NCI-H2196 treated with DMSO at 0.1 percent for 48 hours (cell line): Measurements from ENCODE around the gene CAB39.

Experiments used
- DNase-seq: peaks from one replicate; lab custom pipeline; 2025; ENCODE audit not compliant: unreplicated experiment; lab: John Stamatoyannopoulos, UW

Gene CAB39

DNA sequence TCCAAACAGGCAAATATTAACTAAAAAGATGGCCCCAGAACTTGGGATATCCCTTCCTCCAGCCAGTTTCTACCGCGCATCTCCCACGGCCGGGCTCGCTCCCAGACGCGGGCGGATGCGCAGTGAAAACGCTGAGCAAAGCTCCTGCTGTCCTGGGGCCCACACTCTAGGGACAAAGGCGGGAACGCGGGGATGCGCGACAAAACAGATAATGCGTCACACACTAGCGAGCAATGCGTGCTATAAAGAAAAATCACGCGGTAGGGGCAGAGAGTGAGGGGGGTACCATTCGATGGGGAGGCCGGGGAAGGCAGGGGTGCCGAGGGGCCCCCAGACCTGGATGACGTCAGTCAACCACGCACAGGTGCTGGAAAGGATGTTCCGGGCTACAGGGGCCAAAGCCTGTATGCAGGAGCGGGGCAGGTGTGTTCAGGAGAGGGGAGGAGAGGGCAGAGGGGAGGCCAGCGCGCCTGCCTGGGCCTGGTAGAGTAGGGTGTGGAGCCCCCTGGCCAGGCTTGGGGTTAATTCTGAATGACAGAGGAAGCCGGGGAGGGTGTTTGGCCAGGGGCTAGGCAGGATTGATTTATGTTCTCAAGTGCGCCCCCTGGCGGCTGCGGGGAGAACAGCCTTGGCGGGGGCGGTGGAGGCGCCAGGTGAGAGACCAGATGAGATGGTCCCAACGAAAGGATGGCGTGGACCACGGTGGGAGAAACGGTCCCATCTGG is 137.2 kb downstream of the CAB39 start:
- DNase-seq, result no peak

DNA sequence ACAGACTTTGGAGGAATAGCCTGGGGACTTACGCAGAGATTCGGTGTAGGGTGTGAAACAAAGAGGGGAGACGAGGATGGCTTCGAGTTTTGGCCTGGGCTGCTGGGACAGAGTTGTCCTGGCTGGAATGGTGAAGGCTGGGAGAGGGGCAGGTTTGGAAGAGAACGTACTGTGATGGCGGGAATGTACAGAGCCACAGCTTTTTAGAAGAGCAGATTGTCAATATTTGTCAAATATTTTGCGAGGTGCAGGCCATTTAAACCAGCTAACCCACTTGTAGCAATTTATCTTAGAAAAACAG is 137.7 kb downstream of the CAB39 start:
- no peak for DNase-seq

DNA sequence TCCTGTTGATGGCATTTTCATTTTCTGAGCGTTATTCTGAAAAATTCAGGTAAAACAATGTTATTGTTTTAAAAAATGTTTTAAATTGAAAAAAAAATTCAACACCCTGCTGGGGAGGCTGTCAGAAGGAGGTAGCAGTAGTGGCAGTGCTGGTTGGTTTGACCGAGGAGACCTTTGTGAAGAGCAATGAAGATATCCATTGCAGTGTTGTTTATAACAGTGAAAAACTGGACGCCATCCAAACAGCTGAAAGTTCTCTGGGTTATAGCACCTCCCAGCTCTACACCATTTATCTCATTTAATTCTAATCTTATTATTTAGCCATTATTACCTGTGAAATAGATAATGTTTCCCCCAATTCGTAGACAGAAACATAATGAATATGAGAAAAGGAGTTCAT is 139.5 kb downstream of the CAB39 start:
- DNase-seq, result no peak

DNA sequence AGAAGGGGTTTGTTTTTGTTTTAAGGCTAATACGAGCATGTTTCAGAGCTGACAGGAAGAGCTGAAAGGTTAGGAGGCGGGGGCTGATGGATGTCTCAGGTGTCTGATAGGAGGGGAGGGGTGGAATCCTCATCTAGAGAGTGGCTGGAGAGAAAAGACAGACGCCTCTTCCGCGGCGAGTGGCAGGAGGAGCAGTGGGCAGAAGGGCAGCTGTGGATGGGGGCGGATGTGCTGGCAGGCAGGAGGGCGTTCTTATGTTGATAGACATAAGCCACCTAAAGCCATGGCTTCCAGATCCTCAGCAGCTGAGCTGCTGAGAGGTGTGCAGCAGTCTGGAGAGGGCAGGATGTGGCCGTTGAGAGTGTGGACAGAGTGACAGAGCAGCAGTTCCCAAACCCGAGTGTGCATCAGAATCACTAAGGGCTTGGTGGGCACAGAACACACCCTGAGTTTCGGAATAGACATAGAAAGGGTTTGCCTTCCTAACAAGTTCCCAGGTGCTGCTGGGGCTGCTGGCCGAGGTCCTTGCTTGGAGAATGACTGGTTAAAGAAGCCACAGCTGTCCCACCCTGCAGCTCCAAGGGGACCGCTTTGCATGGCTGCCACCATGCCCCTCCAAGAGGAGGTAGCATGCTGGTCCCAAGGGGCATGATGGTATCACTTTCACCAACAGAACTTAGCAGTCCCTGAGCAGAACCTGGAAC is 149.1 kb downstream of the CAB39 start:
- peak; percentile 44 for DNase-seq

DNA sequence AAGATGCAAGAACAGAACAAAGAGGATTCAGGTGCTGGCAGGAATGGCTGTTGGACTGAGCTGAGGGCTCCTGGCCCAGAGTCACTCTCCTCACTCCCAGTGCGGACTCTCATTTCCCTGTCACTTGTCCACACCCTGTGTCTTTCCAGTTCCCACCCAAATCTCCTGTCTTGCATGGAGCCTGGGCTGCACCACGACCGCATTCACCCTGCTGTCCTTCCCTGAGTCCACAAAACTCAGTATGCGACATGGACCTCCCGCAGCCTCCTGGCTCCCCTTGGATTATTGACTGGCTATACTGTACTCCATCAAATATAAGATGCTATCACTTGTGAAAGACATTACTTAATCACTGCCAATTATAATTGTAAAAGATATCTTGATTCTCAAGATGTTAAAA is 149.7 kb downstream of the CAB39 start:
- no peak for DNase-seq

DNA sequence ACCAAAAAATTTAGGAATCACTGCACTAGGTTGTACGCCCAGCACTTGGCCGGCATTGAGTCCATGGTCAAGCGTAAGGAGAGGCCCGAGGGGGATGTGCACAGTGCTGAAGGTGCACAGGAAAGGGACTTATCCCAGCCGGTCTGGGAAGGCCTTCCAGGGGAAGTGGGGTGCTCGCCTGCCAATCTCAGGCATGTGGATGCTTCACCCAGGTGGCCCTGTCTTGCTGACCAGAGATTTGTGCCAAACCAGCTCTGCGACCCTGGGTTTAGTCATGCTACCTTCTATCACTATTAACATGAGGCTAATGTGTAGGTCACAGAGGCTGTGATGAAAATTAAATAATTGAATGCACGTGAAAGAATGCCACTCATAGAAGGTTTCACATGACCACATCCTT is 150.4 kb downstream of the CAB39 start:
- no peak for DNase-seq

DNA sequence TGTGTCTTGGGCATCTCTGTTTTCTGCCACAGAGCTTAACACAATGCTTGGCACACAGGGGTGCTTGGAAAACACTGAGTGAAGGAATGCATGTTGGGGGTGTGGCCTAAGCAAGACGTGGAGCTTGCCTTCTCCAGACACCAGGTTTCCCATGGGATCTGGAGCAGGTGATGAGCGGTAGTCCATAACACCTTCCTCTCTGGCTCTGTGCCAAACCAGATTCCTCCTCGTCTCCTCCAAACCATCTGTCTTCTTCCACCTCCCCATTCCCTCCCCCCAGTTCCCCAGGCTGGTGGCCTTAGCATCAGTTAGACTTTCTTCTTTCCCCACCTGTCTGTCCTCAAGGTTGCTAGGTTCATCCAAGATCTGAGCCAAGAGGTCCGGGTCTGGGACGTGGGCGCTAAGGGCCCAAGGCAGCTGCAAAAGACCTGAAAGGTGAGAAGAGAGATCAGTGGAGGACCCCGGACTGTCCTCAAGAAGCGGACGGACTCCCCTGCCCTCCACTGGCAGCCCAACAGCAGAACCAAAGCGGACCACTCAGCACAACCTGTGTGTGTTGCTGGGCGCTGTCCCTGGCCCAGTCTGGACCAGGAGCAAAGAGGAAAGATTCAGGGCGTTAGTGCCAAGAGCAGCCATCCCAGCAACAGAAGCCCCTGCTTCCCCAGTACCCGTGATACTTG is 150.9 kb downstream of the CAB39 start:
- DNase-seq, result no peak

DNA sequence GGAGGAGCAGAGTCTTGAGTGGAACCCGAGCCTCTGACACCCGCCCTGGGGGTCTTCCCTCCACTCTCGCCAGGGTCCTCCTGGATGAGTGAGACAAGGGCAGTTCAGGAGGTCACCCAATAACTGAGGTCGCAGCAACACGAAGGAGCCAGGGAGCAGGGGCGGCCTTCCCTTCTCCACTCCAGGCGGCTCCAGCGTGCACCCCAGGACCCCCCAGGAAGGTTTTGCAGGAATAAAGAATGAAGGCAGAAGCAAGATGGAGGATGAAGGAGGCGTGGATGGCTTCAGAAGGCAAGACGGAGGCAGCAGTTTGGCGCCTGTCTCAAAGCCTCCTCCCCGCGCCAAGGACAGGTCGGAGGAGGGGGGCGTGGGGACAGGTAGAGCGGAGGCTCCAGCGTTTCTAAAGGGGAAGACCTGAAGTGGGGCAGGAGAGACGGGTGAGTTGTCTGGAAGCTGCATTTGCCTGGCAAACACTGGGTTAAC is 151.5 kb downstream of the CAB39 start:
- no peak for DNase-seq

DNA sequence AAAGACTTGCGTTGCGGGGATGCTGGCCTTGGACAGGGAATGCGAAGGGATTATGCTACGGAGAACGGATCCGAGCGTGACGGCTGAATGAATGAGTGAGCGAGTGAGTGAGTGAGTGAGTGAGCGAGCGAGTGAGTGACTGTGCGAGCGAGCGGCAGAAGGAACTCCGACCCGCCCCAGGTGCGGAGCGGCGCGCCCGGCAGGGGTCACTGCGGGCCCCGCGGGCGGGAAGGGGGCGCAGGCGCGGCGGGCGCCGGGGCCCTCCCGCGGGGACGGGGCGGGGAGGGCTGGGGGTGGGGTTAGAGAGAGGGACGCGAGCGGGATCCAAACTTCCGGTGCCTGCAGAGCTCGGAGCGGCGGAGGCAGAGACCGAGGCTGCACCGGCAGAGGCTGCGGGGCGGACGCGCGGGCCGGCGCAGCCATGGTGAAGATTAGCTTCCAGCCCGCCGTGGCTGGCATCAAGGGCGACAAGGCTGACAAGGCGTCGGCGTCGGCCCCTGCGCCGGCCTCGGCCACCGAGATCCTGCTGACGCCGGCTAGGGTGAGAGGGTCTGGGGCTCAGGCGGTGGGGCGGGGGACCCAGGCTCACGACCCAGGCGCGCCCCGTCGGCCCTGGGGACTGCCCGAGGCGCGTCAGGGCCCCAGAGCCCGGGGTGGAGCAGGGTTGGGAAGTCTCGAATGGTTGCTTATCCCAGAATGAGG is 152.1 kb downstream of the CAB39 start, which contains the start of gene ITM2C:
ITM2C (plus strand) TSS at position 338 of the 702 bp plus-strand sequence; CDS start at position 422, 84 bp downstream.
- DNase-seq, result peak; percentile 61

DNA sequence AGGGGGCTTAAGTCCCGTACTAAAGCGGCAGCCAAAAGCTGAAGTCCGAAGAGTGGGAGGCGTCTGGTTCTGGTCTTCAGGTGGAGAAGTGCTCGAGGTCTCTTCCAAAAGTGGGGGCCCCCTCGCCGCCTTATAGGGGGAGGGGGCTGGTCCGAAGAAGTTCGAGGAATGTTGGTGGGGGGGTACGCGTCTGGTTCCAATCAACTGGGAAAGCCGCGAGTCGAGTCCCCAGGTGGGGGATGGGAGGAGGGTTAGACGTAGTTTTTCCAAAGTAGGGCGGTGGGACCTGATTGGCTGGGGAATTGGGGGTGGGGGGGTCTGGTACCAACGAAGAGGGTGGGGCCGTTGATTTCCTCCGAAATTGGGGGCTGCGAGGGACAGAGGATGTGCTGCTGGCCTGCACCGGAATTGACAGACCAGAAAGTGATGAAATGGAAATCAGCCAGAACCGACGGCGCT is 152.7 kb downstream of the CAB39 start:
- no peak for DNase-seq

DNA sequence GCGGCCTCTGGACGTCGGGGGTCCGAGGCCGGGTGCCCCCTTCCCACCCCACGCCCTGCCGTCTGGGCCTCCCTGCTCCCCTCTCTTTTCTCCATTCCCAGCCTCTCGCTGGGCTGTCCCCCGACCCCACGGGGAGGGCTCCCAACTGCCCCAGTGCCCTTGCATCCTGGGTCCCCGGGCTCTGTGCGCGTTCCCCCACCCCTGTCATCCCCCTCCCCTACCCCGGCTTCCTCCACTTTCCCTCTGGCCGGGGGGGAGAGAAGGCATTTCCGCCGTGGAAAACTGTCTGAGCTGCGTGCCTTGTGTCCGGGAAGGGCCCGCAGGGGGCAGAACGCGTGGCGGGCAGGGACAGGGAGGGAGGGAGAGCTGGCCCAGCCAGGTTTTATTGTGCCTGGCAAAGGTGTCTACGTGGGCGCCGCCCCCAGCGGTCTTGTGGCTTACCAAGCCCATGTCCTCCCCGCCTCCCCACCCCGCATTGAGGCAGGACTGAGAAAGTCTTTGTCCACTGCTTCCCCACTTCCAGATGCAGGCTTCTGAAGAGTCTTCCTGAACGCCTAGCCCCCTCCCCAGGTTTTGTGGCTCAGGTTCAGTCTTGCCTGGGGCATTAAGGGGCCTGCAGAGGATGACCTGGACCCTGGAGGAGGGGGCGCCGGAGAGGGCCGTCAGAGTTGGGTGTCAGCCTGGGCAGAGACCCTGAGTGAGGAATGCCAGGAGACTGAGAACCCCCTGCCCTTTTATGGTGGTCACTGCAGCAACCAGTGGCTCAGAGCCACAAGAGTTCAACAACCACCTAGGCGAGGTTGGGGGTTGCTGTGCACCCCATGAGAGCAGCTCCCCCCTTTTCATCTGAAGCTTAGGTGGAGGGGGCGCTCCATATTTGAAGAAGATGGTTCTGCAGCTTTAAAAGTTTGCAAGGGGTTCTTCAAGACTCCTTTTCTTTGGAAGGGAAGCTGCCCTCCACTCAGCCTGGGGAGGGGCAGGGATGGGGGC is 153.4 kb downstream of the CAB39 start:
- DNase-seq, result no peak

DNA sequence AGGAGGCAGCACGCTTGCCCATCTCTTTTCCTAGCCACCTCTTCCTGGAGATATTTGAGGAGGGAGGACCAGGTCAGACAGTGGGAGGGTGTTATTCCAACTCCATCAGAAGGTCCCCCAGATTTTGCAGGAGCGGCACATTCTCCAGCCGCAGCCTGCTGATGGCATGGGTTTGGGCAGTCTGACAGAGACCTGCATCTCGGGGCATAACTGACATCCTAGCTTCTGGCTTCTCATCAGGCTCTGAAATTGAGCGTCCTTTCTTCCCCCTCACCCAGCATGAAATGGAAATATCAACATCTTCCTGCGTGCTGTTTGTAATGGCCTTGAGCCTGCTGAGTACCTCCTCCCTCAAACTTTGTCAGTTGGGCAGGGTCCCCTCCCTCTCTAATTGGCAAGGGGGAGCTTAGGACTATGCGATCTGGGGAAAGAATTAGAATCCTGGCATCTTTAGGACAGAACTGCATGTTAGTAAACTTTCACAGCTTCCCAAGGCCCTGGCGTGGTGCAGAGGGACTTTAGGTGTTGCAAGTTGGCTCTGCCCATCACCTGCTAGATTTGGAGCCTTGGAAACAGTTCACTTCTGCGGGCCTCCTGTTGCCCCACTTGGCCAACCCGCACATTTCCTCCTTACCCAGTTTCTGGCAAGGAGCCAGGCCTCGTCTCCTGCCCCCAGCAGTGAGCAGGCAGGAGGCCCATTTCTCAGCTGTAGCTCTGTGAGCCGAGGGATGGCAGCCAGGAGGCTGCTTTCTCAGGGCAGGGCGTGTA is 154.3 kb downstream of the CAB39 start:
- DNase-seq, result peak; percentile 16

DNA sequence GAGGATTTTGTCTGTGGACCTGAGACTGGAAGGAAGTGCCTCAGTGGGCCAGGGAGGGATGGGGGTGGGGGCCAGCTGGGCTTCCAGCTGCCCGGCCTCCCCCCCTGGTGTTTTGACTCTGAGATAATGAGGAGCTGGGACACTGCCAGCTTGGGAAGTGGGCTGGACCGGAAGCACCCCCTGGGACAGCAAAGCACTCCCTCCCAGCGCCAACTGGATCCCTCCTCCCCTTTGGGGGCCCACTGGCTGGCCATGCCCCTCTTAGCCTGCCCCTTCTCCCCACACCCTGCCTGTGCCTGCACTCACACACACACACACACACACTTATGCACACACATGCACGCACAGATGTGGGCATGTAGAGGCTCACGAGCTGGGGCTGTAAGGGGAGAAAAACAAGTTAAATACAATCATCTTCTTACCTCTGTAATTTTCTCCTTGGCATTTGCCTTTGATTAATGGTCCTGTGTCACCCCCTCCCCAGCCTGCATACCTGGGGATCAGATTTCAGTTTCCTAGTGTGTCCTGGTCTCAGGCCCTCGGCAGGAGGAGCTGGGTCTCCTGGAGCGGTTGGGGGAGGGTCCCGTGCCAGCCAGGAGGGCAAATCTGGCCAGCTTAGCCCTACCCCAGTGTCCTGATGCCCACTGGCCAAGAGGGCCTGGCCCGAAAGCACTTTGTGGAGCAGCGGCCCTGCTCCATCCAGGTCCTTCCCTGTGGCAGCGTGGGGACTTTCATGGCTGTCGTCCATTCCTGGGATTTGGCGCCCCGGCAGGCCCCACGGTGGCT is 155.7 kb downstream of the CAB39 start:
- DNase-seq, result no peak

DNA sequence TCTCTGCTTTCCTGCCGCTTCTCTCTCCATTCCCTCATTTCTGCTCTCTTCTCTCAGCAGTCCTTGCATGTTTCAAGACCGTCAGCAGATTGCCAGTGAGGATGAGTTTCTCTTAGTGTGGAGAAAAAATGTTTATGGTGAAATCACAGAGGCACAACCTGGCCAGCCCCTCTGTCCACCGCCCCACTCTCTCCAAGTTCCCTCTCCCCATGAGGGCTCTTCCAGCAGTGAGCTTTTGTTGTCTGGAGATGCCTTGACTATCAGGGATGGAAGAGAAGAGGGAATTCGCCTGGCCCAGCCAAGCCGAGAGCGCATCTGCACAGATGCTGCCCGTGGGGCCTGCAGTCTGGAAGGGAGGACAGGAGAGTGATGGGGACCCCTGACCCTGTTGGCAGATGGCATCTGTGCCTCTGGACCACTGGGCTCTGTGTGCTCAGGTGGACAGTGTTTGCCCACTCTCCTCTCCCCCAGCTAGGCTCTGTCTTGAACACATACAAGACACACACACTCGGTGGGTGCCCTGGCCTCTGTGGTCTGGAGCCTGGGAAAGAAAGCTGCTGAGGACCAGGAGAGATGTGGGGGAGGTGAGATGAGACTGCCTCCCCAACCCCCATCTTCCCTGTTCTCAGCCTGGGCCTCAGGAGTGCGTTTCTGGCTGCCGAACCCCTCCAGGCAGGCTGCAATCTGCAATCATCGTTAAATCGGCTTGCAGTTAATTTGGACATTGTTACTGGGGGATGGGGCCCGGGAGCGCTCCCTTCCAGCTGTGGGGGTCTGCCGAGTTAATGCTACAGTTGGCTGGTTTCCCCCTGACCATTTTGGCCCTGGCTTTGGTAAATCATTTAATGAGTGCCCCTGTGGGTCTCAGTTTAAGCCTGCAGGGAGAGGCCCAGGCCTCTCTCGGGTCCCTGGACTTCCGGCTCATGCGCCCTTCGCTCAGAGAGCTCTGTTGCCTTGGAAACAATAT is 156.6 kb downstream of the CAB39 start:
- DNase-seq, result no peak

DNA sequence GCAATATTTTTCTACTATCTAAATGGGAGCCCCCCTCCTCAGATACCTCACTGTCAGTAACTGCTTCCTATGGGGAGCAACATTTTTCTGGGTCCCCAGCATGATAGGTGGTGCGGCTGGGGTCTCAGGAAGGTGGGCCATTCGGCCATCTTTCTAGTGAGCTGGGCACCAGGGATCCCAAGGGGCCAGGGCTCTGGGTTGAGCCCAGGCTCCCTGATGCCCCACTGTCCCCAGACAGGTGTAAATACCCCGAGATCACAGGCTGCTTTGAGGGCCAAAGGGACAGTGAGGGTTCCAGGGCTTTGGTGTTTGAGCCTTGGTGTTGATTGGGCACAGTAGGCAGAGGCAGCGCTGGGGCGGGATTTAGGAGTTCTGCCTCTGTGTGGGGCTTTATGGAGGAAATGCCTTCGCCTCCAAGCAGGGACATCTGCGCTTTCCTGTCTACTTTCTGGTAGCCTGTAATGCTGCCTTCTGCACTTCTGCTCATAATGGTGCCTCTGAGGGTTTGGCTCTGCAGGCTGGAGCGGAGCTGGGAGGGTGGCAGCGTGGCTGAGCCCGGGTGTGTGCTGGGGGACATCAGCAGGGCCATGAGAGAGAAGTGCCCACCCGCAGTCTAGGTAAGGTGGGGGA is 157.4 kb downstream of the CAB39 start:
- no peak for DNase-seq
